Measurements from ENCODE around the gene DGKI. TPM values are rescaled to one million over a fixed set of nuclear protein-coding genes. Genes with fewer than 3 reads are reported as not detected.

DGKI gene
- total and polyA plus RNA-seq, 10 donors: 0.03 to 1.0 (median 0.45) TPM

- intact Hi-C loops (cut with DNase I; ENCODE audit: low total_unique reads): no loop called here
- no peaks in the 10 kb centered on the region for H3K4me1 ChIP-seq
- no peak overlapping the region for H3K27ac ChIP-seq
- no peak for DNase-seq
- no peaks in the 10 kb centered on the region for H3K9me3 ChIP-seq
- H3K4me3 ChIP-seq: no peak overlapping the region
- H3K36me3 ChIP-seq: no peaks in the 10 kb centered on the region
- H3K27me3 ChIP-seq (replicated peaks in 1 of 7): peaks cover 0 to 27% (median 0%) of the 10 kb centered on the region in 7 donors
- WGBS, 5 donors: 51 to 80% (median 67%) methylated on average over 5 of the region's 5 CpGs
- no peak for TF ChIP-seq CTCF (IDR thresholded peaks at IDR 0.05 in 8 of 11, conservative IDR thresholded peaks at IDR 0.05 in 3 of 11)
- TF ChIP-seq POLR2AphosphoS5 (IDR thresholded peaks at IDR 0.05): no peak
- TF ChIP-seq POLR2A (IDR thresholded peaks at IDR 0.05): no peak
These were observed 30.0 kb downstream of the DGKI start for GRCh38 chr7:137816696-137817320.

GRCh38 chr7:137813541-137813940 is 33.2 kb downstream of the DGKI start:
- intact Hi-C loops (cut with DNase I; ENCODE audit: low total_unique reads): no loop called here
- TF ChIP-seq CTCF (IDR thresholded peaks at IDR 0.05 in 8 of 11, conservative IDR thresholded peaks at IDR 0.05 in 3 of 11) (no peak), POLR2A (IDR thresholded peaks at IDR 0.05) (no peak), POLR2AphosphoS5 (IDR thresholded peaks at IDR 0.05) (no peak)
- Histone ChIP-seq H3K4me3 (no peak overlapping the region), H3K4me1 (no peaks in the 10 kb centered on the region), H3K9me3 (no peaks in the 10 kb centered on the region), H3K27ac (no peak overlapping the region), H3K27me3 (replicated peaks in 1 of 7) (peaks cover 0 to 6% (median 0%) of the 10 kb centered on the region in 7 donors), H3K36me3 (no peaks in the 10 kb centered on the region)
- whole genome bisulfite sequencing, 5 donors: 80 to 96% (median 95%) methylated on average over 1 of the region's 1 CpG
- no peak for DNase-seq

GRCh38 chr7:137810248-137810647 is 36.5 kb downstream of the DGKI start:
- Histone ChIP-seq H3K4me1 (no peaks in the 10 kb centered on the region), H3K27ac (no peak overlapping the region), H3K4me3 (no peak overlapping the region), H3K36me3 (no peaks in the 10 kb centered on the region), H3K27me3 (replicated peaks in 1 of 7) (peaks cover 0 to 16% (median 0%) of the 10 kb centered on the region in 7 donors), H3K9me3 (no peaks in the 10 kb centered on the region)
- 64 to 86% (median 72%) methylated on average over 2 of the region's 2 CpGs for whole genome bisulfite sequencing, 5 donors
- DNase-seq: no peak
- intact Hi-C loops (cut with DNase I; ENCODE audit: low total_unique reads): no loop called here
- TF ChIP-seq POLR2AphosphoS5 (IDR thresholded peaks at IDR 0.05) (no peak), POLR2A (IDR thresholded peaks at IDR 0.05) (no peak), CTCF (IDR thresholded peaks at IDR 0.05 in 8 of 11, conservative IDR thresholded peaks at IDR 0.05 in 3 of 11) (no peak)

GRCh38 chr7:137804836-137805235 is 41.9 kb downstream of the DGKI start:
- TF ChIP-seq POLR2AphosphoS5 (IDR thresholded peaks at IDR 0.05): no peak
- no peak for TF ChIP-seq POLR2A (IDR thresholded peaks at IDR 0.05)
- no peak for TF ChIP-seq CTCF (IDR thresholded peaks at IDR 0.05 in 8 of 11, conservative IDR thresholded peaks at IDR 0.05 in 3 of 11)
- DNase-seq: no peak
- intact Hi-C loops (cut with DNase I; ENCODE audit: low total_unique reads): no loop called here
- Histone ChIP-seq H3K27me3 (replicated peaks in 1 of 7) (peaks cover 0 to 16% (median 0%) of the 10 kb centered on the region in 7 donors), H3K27ac (no peak overlapping the region), H3K4me1 (no peaks in the 10 kb centered on the region), H3K4me3 (no peak overlapping the region), H3K36me3 (no peaks in the 10 kb centered on the region), H3K9me3 (no peaks in the 10 kb centered on the region)
- WGBS, 5 donors: 56 to 67% (median 64%) methylated on average over 2 of the region's 2 CpGs

Measured in spleen (tissue), 11 donors.